Activated CD8-positive, alpha-beta T cell treated with anti-CD3 and anti-CD28 coated beads for 36 hours (primary cell): ENCODE data around the gene CYB561D2. TPM values are rescaled to one million over a fixed set of nuclear protein-coding genes. Genes with fewer than 3 reads are reported as not detected.
A peak's percentile ranks its signal among the peaks of the same experiment; 100 is the strongest.

Experiments used
- ATAC-seq: fragments of 200-7000 bp; cut with Tn5 transposase; one replicate; pipeline ENCODE4 v1.10.0; 2021; ENCODE audit warnings: mild to moderate bottlenecking, moderate library complexity
- CTCF ChIA-PET: fragments of 350-600 bp; sonication (Branson Sonifier 250); formaldehyde crosslinking; loops from one replicate; lab custom pipeline; 2021; ENCODE audit warnings: antibody characterized with exemption; lab: Charles Lee
- POLR2A ChIA-PET: fragments of 350-600 bp; sonication (Branson Sonifier 250); formaldehyde crosslinking; loops from one replicate; lab custom pipeline; 2021; ENCODE audit warnings: antibody characterized with exemption; lab: Charles Lee
- DNase-seq: peaks from one replicate; pipeline ENCODE4 v3.0.0-alpha.2; 2020
- H3K27ac Mint-ChIP-seq: one replicate; pipeline ENCODE4 v1.8.0; 2021; ENCODE audit warnings: mild to moderate bottlenecking, mixed read lengths
- H3K27me3 Mint-ChIP-seq: one replicate; pipeline ENCODE4 v1.8.0; 2021; ENCODE audit warnings: mixed read lengths
- H3K36me3 Mint-ChIP-seq: one replicate; pipeline ENCODE4 v1.8.0; 2021; ENCODE audit warnings: low read depth, mixed read lengths
- H3K4me1 Mint-ChIP-seq: one replicate; pipeline ENCODE4 v1.8.0; 2021; ENCODE audit warnings: low read depth, mixed read lengths
- H3K4me3 Mint-ChIP-seq: one replicate; pipeline ENCODE4 v1.8.0; 2021; ENCODE audit warnings: mild to moderate bottlenecking, moderate library complexity, mixed read lengths
- H3K9me3 Mint-ChIP-seq: one replicate; pipeline ENCODE4 v1.8.0; 2021; ENCODE audit warnings: mixed read lengths
- CTCF ChIP-seq: fragments of 200-600 bp; IDR thresholded peaks from one replicate; pipeline ENCODE4 v1.8.0; 2022; ENCODE audit warnings: antibody characterized with exemption, mild to moderate bottlenecking
- intact Hi-C: fragments of 100-400 bp; cut with micrococcal nuclease; formaldehyde crosslinking; loops from one replicate; pipeline ENCODE4 v1.10.0; 2022
- total RNA-seq, 2 experiments: library from RNA; stranded (reverse); gene quantifications; one replicate each; pipeline ENCODE4 v1.2.3, GENCODE V29; 2021

The CYB561D2 gene
- total RNA-seq, 2 experiments from 2014 or later: 17.1 to 18.2 TPM

DNA sequence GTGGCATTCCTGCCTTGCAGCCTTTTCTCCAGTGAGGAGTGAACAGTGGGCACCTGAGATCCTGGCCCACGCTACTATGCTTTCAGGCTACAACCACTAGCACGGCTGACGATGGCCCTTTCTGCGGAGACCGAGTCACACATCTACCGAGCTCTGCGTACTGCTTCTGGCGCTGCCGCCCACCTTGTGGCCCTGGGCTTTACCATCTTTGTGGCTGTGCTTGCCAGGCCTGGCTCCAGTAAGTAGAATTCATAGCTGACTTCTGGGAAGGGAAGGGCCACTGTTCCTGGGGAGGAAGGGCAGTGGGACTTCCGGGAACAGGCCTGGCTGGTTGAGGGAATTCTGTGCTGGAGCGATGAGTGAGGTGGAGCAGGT, 648 bp downstream of the CYB561D2 start:
- intact Hi-C loops: no loop called here
- Mint-ChIP-seq H3K27me3 (no peaks in the 10 kb centered on the region), H3K27ac (peak overlapping the region; percentile 96), H3K9me3 (no peaks in the 10 kb centered on the region), H3K36me3 (peaks cover 24% of the 10 kb centered on the region), H3K4me3 (peak overlapping the region; percentile 91), H3K4me1 (peaks cover 56% of the 10 kb centered on the region)
- POLR2A ChIA-PET: interaction anchor here (0.7 to 6.9 kb wide), 7 partner anchors 8 to 60 kb away, joined by 3 to 137 read pairs (median 4); partner anchors contain the start of genes HYAL2, RASSF1 and TMEM115
- no peak for TF ChIP-seq CTCF
- no peak for ATAC-seq
- DNase-seq: peak; percentile 41
- CTCF ChIA-PET: interaction anchor here (1.3 to 6.1 kb wide), 6 partner anchors 10 to 199 kb away, joined by 4 to 46 read pairs (median 11); partner anchors contain the start of gene RASSF1

DNA sequence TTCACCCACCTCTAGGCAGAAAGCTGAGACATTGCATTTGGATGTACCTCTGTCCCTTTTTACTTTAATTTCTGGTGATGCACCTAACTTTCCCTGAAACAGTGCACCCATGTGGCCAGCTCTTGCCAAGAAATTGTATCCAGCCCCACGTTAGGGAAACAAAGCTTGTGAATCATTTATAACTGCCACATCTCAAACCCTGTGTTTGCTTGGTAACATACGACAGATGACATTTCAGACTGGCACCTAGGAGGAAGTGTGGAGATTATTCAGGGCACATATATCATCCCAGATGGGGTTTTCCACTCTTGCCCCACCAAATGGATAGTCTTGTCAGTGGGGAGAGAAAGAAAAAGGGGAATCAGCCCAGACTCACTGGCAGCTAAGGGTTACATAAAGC, 2.1 kb downstream of the CYB561D2 start:
- intact Hi-C loops: no loop called here
- ChIA-PET CTCF (interaction anchor here (1.0 to 4.3 kb wide), 8 partner anchors 9 to 220 kb away, joined by 3 to 15 read pairs (median 6); partner anchors contain the start of gene RASSF1), POLR2A (interaction anchor here (0.9 to 6.9 kb wide), 2 partner anchors 15 to 216 kb away, joined by 3 to 137 read pairs; partner anchors contain the start of genes HEMK1 and RASSF1)
- Mint-ChIP-seq H3K27ac (no peak overlapping the region), H3K36me3 (peaks cover 24% of the 10 kb centered on the region), H3K9me3 (no peaks in the 10 kb centered on the region), H3K4me3 (no peak overlapping the region), H3K4me1 (peaks cover 59% of the 10 kb centered on the region), H3K27me3 (no peaks in the 10 kb centered on the region)
- TF ChIP-seq CTCF: no peak
- no peak for ATAC-seq
- peak; percentile 48 for DNase-seq

GRCh38 chr3:50353245-50354004, 2.8 kb downstream of the CYB561D2 start:
- no peak for DNase-seq
- intact Hi-C loops: no loop called here
- Mint-ChIP-seq H3K27ac (no peak overlapping the region), H3K4me3 (no peak overlapping the region), H3K9me3 (no peaks in the 10 kb centered on the region), H3K36me3 (peaks cover 24% of the 10 kb centered on the region), H3K27me3 (no peaks in the 10 kb centered on the region), H3K4me1 (peaks cover 59% of the 10 kb centered on the region)
- no peak for TF ChIP-seq CTCF
- no peak for ATAC-seq
- CTCF ChIA-PET: interaction anchor here (0.9 to 4.3 kb wide), 8 partner anchors 9 to 219 kb away, joined by 3 to 15 read pairs (median 6); partner anchors contain the start of gene RASSF1
- POLR2A ChIA-PET: interaction anchor here (0.6 to 6.9 kb wide), 4 partner anchors 15 to 1053 kb away, joined by 3 to 137 read pairs (median 3); partner anchors contain the start of genes HEMK1 and RASSF1

DNA sequence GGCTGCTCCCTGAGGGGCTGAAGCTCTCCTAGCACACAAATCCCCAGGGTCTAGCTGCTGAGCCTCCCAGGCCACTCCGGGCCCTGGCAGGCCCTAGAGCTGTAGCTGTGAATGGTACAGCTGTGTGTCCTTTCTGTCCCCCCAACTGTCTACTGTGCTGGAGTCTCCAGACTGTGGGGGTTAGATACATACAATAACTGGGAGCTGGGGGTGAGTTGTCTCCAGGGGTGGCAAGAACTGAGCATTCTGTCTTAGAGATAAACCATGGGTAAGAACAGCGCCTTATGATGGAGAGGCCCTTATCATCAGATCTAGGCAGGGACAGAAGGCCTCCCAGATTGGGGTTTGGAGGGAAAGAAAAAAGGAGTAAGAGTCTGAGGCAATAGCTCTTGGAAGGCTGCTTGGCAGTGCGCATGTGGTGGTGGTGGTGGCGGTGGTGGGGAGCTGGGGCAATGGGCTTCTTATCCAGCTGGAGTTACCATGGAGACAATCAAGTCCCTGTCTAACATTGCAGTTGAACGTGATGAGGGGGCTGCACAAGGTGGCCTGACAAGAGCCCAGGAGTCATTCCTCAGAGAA, 3.6 kb downstream of the CYB561D2 start:
- Mint-ChIP-seq H3K27me3 (no peaks in the 10 kb centered on the region), H3K4me3 (no peak overlapping the region), H3K9me3 (no peaks in the 10 kb centered on the region), H3K4me1 (peaks cover 50% of the 10 kb centered on the region), H3K27ac (peak overlapping the region; percentile 5), H3K36me3 (peaks cover 25% of the 10 kb centered on the region)
- CTCF ChIA-PET: interaction anchor here (0.9 to 4.3 kb wide), 5 partner anchors 16 to 218 kb away, joined by 3 to 15 read pairs (median 3); no protein-coding TSS in a partner anchor
- ATAC-seq: no peak
- POLR2A ChIA-PET: interaction anchor here (0.6 to 6.9 kb wide), 6 partner anchors 10 to 1052 kb away, joined by 3 to 137 read pairs (median 3); partner anchors contain the start of gene RASSF1
- TF ChIP-seq CTCF: no peak
- no peak for DNase-seq
- intact Hi-C loops: no loop called here
